HG02588 (cell line): ENCODE measurements around the gene PARVB.

ENCODE experiments used
- ATAC-seq: cut with Tn5 transposase; IDR thresholded peaks from one replicate; pipeline ENCODE4 v1.9.1; 2021; ENCODE audit warnings: mild to moderate bottlenecking, moderate library complexity; ENCODE audit not compliant: unreplicated experiment

PARVB gene

DNA sequence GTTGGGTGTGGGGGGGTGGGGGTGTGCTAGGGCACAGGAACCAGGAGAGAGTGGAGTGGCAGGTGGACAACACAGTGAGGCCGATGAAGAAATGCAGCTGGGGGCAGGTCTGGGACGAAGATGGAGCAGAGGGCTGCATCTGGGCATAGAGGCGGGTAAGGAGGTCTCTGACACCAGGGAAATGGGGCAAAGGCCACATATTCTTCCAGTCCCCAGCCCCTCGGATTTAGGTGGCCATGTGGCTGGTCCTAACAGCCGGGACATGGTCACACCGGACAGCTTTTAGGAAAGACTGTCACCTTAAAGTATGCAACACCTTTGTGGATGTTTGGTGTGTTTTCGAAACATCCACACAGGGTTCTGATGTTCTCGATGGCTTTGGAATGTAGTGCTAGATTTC lies 151.6 kb downstream of the PARVB start:
- ATAC-seq, result no peak

- no peak for ATAC-seq
Measured at GRCh38 chr22:44179196-44179988, 155.3 kb downstream of the PARVB start.

DNA sequence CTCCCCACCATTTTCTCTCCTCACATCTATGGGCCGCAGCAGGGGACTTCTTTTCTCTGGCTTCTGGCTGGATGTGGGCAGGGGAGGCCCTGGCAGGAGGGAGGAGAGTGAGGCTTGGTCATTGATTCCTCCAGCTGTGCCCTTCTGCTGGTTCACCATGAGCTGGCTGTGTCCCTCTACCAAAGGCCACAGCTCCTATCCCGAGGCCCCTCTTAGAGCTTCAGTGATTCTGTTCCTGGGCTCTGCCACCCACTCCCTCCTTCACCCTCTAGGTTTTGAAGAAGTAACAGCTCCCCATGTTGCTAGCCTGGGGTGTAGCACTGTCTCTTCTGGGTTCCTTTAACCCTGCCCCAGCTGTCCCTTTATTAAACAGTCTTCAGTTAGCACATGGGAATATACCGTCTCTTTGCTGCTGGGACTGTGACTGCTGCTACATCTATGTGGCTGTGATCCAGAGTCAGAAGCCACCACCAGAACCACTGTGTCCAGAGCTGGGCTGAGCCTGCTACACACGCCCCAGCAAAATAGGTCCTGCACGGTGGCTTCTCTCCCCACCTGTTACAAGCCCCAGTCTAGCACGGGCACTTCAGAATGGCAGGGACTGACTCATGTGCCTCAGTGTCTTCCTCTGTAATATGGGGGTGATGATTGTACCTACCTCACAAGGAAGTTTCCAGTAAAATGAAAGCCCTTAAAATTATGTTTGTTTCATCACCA lies 156.0 kb downstream of the PARVB start:
- no peak for ATAC-seq

- no peak for ATAC-seq
Measured at GRCh38 chr22:44180706-44181032, 156.6 kb downstream of the PARVB start, which contains the start of gene PARVG. TSS of gene PARVG (plus strand) at chr22:44180925. CDS start at chr22:44183330, 2,405 bp downstream.

DNA sequence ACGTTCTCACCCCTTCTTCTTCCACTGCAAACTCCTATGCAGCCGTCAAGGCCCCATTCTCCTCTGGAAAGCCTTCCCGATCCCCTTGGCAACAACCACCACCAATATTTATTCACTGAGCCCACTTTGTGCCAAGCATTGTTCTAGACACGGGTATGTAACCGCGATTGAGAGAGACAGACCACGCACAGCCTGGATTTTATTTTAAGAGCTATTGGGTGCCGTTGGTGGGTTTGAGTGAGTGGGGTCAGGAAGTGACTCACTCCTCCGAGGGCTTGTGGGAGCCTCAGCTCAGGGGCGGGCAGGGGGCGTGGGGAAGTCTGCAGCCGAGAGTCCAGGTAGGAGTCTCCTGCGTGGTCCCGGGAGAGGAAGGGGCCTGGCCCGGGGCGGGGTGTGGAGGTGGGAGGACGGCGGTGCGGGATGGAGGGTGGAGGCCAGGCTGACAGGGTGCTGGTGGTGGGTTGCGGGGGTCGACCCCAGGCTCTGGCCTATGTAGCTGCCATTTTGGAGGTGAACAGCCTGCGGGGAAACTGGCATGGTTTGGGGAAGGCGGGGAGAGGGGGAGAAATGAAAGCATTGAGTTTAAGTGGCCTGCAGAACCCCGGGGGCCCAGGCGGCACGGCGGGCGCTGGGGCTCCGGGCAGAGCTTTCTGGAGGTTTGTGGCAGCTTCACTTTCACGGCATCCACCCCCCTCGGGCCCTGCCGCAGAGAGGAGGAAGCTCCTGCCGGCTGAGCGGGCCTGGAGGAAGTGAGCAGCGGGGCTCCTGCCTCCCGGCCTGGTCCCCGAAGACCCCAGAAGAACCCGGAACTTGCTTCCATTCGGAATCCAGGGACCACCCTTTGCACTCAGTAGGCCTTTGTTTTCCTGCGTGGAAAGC lies 157.2 kb downstream of the PARVB start:
- ATAC-seq, result no peak

DNA sequence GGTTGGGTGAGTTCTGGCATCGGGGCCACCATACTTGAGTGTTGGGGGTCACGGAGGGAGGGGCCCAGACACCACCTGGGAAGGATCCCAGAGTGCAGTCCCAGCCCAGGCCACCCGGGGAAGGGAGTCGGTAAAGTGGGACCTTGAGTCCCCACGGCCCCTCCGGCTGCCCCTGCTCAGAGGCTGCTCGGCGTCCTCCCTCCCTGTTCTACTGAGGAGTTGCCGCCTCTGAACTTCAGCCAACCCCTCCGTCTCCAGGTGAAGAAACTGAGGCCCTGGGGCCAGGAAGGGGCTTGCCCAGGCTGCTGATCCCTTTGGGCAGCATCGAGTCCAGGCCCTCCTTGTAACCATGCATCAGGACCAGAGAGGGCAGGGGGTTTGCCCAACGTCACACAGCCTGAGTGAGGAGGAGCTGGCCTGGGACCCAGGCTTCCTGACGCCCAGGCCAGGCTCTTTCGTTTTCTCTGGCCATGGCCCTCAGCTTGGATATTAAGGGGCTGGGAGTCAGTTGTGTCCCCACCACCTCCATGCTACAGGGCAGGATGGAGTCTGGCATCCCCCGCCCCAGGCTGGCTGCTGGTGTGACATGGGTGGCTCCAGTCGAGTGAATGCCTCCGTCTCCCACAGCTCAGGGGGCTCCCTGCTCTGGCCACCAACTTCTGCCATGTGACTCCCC lies 157.9 kb downstream of the PARVB start:
- ATAC-seq, result no peak

DNA sequence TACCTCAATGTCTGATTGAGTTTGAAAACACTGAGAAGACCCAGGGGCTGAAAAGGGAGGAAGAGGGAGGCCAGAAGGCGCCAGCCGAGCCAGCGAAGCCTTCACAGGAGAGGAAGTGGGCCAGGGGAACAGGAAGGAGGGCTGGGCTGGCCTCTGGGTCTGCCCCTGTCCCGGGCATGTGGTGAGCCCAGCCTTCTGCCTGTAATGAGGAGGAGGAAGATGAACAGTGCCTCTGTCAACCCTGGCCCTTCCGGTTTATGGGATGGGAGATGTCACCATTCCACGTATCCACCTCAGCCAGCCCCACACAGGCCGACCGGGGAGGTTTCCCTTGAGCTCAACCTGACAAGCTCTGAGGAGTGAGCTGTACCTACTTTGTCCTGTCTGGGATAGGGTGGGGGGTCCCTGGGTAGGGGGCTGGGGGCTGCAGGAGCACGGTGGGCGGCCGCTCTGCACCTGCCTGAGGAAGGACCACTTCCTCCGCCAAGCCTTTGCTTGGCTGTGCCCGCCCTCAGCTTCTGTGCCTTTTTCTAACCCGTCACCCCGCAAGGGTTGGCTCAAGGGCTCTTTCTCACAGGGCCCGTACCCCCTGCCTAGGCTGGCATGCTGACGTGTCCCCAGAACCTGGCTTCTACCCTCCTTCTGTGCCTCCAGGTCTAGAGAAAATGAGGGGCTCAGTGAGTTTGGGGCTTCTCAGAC lies 158.6 kb downstream of the PARVB start:
- no peak for ATAC-seq

DNA sequence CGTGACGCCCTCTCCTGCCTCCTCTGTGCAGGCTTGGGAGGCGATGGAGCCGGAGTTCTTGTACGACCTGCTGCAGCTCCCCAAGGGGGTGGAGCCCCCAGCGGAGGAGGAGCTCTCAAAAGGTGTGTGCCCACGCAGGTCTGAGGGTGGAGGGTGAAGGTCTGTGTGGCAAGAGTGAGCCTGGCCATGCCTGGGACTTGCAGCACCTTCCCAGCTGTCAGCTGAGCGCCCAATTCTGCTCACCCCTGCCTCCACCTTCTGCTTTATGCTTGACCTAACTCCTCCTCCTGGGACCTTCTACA lies 159.1 kb downstream of the PARVB start:
- ATAC-seq, result no peak

GRCh38 chr22:44184006-44184405 lies 159.9 kb downstream of the PARVB start:
- ATAC-seq, result no peak

DNA sequence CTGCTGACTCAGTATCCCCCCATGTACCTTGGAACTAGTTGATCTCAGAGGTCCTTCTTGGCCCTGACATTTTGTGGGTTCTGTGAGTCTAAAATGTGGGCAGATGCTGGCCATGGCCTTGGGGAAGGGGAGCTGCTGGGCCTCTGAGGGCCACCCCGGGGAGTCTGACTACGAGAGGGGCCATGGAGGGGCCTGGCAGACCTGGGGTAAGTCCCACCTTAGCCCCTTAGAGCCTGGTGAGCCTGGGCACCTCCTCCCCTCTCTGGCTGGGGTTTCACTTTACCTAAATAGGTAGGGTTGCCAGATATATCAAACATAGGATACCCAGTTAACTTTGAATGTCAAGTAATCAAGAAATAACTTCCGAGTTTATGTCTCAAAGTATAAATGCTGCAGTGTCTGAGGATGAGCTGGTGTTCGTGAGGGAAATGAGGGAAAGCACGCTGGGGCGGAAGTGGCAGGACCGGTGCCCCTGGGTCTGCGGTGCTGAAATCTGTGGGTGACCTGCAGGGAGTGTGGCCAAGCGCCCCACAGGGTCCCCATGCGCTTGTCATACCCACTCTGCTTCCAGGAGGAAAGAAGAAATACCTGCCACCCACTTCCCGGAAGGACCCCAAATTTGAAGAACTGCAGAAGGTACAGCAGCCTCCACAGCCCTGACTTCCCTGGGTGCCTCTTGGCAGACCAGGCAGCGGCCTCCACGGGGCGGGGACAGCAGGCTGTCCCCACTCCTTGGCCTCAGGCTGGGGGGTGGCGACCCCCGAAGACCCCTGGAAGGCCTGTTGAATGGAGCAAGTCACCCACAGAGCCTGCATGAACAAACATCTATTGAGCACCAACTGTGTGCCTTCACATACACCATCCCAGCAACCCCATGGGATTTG lies 161.4 kb downstream of the PARVB start:
- ATAC-seq, result no peak

DNA sequence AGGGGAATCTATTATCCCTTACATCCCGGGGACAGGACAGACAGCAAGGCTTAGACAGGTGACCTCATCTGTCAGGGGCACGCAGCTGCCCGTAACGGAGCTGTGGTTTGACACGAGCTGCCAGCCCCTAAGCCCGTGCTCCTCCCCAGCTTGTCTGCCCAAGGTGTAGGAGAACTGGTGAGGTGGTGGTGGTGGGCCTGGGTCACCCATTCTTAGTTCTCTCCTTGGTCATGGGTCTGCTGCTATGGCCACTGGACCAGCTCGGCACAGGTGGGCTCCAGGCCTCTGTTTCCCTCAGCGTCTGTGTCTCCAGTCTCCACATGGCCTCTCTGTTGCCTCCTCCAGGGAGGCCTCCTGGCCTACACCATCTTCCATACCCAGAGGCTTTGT lies 162.0 kb downstream of the PARVB start:
- no peak for ATAC-seq

DNA sequence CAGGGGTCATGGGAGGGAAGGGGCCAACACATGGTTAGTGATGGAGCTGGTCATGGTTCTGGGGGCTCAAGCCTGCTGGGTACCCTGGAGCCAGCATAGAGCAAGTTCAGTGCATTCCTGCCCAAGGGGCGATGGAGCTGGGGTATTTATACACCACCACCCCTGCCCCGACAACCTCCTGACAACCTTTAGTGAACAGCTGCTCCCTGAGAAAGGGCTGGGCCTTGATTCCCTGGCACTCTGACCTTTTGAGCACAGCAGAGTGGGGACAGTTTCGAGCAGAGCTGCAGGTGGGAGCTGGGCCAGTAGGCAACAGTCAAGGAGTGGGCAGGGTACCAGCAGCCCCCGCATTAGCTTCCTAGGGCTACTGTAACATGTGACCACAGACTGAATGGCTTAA lies 162.6 kb downstream of the PARVB start:
- no peak for ATAC-seq

DNA sequence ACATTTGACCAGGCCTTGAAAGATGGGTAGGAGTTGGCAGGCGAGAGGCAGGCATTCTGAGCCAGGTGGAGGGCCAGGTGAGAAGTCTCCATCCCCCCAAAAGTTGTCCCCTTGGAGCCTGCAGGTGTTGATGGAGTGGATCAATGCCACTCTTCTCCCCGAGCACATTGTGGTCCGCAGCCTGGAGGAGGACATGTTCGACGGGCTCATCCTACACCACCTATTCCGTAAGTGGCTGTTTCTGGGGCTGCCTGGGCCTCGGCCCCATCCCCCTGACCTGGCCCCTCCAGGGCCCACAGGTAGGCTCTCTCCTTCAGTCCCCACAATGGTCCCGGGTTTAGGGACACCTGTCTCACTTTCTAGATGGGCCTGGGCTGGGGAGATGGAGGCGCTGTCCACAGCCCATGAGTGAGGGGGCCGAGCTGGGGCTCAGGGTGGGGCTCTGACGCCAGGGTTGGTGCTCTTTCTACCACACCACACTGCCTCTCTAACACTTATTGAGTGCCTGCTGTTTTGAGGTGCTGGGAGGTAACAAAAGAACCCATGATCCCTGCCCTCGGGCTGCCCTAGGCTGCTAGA lies 163.6 kb downstream of the PARVB start:
- no peak for ATAC-seq

- no peak for ATAC-seq
Measured at GRCh38 chr22:44188316-44188715, 164.2 kb downstream of the PARVB start.

- ATAC-seq, result no peak
Measured at GRCh38 chr22:44188986-44189630, 165.0 kb downstream of the PARVB start.

GRCh38 chr22:44190381-44190976 lies 166.4 kb downstream of the PARVB start:
- ATAC-seq, result no peak

DNA sequence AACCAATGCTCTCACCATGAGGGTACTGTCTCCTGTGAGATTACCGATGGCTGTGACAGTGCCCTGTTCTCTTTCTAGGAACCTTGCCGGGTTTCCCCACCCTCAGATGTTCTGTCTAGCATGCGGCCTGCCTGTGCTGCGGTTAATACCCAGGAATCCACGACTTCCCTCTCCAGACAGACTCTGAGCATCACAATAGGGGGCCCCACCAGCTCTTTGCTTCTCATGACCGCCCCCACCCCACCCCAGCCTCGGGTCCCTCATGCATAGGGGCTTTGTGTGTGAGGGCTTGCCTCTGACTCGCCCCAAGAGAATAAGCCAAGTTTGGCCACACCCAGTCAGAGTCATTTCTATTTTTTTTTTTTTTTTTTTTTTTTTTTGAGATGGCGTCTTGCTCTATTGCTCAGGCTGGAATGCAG lies 166.9 kb downstream of the PARVB start:
- ATAC-seq, result no peak

GRCh38 chr22:44192098-44192815 lies 168.2 kb downstream of the PARVB start:
- ATAC-seq, result no peak
